Coronary artery (tissue), 2 donors: Measurements from ENCODE around the gene EPYC.

ENCODE experiments used
- DNase-seq: peaks from one replicate; pipeline ENCODE4 v3.0.0-alpha.2; 2017; ENCODE audit warnings: low spot score
- H3K27ac ChIP-seq, 2 donors: fragments of 200-600 bp; sonication (generic); one replicate each; pipeline ENCODE4 v1.5.1; 2016 to 2019
- H3K4me3 ChIP-seq: fragments of 200-600 bp; sonication (generic); 2 replicates; pipeline ENCODE4 v1.5.1; 2016; ENCODE audit warnings: mild to moderate bottlenecking, moderate library complexity
- TF ChIP-seq, protein P1 (sequence below): fragments of 200-600 bp; sonication (generic); IDR thresholded peaks from one replicate; pipeline ENCODE4 v1.5.1; 2019; ENCODE audit warnings: antibody characterized with exemption

The EPYC gene, protein sequence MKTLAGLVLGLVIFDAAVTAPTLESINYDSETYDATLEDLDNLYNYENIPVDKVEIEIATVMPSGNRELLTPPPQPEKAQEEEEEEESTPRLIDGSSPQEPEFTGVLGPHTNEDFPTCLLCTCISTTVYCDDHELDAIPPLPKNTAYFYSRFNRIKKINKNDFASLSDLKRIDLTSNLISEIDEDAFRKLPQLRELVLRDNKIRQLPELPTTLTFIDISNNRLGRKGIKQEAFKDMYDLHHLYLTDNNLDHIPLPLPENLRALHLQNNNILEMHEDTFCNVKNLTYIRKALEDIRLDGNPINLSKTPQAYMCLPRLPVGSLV

DNA sequence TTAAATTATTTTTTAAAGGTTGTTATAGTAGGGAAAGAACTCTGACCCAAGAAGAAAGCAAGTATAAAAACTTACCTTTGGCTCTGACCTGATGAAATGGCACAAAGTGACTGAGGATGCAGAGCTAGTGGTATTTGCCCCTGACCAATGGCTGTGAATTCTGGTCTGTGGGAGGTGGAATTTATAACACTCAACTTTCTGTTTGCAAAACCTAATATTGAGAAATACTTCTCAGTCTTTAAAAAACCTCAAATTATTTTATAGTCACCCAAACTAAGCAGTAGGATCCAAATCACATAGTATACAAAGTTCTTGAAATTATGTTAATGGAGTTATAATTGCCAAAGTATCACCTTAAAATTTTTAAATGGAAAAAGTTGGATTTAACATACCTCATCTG lies at the start of gene EPYC:
Gene EPYC, minus strand, starts transcription at position 101 of the 400 bp plus-strand sequence. CDS start 2,407 bp downstream, outside the sequence.
- H3K4me3 ChIP-seq = no peak within 1 kb of the TSS
- no peak within 1 kb of the TSS for H3K27ac ChIP-seq
- TF ChIP-seq, protein P1, sequence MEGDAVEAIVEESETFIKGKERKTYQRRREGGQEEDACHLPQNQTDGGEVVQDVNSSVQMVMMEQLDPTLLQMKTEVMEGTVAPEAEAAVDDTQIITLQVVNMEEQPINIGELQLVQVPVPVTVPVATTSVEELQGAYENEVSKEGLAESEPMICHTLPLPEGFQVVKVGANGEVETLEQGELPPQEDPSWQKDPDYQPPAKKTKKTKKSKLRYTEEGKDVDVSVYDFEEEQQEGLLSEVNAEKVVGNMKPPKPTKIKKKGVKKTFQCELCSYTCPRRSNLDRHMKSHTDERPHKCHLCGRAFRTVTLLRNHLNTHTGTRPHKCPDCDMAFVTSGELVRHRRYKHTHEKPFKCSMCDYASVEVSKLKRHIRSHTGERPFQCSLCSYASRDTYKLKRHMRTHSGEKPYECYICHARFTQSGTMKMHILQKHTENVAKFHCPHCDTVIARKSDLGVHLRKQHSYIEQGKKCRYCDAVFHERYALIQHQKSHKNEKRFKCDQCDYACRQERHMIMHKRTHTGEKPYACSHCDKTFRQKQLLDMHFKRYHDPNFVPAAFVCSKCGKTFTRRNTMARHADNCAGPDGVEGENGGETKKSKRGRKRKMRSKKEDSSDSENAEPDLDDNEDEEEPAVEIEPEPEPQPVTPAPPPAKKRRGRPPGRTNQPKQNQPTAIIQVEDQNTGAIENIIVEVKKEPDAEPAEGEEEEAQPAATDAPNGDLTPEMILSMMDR = no peak
- no peak for DNase-seq

DNA sequence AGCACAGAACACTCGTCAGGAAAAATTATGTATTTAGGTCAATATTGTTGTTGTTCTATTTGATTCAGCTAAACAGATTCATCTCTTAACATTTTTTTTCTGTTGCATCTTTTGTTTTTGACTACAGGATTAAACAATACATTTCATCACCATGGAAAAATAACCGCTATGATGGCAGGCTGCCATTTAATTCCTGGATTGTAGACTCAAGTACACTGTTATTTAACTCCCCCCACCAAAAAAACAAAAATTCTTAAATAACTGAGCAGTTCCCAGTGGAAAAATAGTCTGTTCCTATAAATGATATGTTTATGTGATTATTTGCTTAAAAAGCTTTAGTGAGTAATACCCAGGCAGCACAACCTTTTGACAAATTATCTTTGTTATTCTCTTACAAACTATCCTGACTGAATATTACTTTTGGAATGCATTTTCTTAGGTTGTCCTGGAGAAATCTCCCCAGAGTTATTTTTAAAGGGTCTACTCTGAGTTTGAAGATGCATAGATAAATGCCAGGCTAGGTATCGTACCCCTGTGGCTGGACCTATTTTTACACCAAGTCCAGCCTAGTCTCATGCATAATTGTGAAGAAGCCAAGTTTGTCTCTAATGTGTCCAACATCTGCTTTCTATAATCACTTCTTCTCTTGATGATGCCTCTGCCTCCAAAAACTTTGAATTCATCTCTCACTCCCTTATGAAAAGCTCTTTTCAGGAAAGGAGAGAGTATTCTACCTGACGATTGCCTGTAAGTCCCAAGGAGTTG lies 49.4 kb upstream of the EPYC start:
- Histone ChIP-seq H3K4me3 (no peak overlapping the region), H3K27ac (no peak overlapping the region)
- DNase-seq = no peak
- TF ChIP-seq, protein P1 = no peak

DNA sequence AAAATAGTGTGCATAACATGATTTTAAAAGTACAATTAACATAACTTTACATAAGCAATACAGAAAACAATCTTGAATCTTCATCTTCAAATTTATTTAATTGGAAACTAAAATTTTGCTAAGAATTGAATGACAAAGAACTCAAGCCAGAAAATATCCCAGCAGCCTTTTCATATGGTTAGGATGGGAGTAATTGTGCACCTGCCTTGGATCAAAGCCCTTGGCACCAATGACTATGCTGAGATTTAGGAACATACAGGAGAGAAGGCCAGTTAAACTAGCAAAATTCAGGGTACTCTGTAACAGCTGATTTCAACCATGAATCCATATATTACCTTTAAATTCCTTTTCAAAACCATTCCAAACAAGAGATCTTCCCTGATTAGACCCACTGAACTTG lies 47.3 kb upstream of the EPYC start:
- DNase-seq = no peak
- no peak overlapping the region for H3K27ac ChIP-seq
- no peak overlapping the region for H3K4me3 ChIP-seq
- TF ChIP-seq, protein P1 = no peak

DNA sequence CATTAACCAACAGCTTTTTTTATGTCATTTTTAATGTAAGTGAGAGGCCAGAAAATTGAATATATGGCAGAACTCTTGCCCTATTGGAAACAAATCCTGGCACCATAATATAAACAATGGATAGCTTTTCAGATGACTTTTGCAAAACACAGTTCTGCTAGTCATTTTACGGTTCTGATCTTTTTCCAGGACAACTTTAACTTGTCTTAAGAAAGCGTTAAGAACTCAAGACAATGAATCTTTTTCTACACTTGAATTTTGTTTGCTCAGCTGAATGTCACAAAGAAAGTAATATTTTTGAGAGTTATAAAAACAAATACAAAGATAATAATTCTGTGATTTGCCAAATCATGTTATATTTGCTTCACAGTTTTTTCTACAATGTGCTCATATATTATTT lies 39.8 kb upstream of the EPYC start:
- TF ChIP-seq, protein P1 = no peak
- Histone ChIP-seq H3K4me3 (no peak overlapping the region), H3K27ac (no peak overlapping the region)
- no peak for DNase-seq

DNA sequence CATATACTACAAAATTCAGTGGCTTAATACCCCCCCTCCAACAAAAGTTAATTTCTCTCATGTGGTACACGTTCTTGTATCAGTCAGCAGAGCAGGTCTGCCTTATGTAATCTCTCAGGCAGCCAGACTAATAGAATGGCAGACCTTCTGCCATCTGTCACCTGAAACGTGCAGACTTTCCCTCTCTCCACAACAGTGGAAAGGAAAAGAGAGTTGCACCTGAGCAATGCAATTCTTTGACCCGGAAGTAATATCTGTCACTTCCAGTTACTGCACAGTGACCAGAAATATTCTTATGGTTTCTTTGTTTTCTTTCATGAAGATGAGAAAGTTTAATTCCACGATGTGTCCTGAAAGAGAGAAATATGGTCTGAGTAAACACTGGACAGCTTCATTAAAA lies 38.6 kb upstream of the EPYC start:
- Histone ChIP-seq H3K27ac (no peak overlapping the region), H3K4me3 (no peak overlapping the region)
- DNase-seq = no peak
- TF ChIP-seq, protein P1 = no peak

DNA sequence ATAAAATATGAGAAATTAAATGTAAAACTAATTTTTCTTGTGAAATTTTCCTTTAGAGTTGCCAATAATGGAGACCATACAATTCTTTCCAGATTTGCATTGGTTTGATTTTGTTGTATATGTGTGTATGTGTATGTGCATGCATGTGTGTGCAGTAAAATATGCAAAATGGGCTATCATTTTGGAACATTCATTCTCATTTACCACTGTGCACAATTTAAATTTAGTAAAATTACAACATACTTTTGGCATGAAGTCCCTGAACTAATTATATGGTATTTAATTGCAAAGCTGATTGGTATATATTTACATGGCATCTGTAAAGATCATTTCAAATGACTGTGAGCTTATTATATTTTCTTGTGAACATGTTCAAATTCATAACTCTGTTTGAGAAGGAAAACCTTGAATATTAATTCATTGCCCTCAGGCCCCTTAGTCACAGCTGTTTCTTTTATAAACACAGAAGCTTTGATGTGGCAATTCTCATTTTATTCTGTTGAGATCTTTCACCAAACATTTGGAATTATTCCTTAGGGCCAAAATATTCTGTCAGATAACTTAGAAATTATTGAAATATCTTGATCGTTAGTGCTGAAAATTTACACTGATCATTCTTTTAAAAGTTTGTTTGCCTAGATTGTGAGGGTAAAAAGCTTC lies 35.5 kb upstream of the EPYC start:
- no peak for DNase-seq
- no peak overlapping the region for H3K27ac ChIP-seq
- H3K4me3 ChIP-seq = no peak overlapping the region
- TF ChIP-seq, protein P1 = no peak
